Measurements from ENCODE around the gene METAP1. TPM values are rescaled to one million over a fixed set of nuclear protein-coding genes. Genes with fewer than 3 reads are reported as not detected.
A peak's percentile ranks its signal among the peaks of the same experiment; 100 is the strongest.
"Not testable (repeated sequence)": the region's sequence is repeated elsewhere in the genome, so short reads cannot be mapped to it uniquely, and the experiment has no call there.

Gene METAP1
- total RNA-seq, 1 donor from 2014 or later = 32.4 TPM

DNA sequence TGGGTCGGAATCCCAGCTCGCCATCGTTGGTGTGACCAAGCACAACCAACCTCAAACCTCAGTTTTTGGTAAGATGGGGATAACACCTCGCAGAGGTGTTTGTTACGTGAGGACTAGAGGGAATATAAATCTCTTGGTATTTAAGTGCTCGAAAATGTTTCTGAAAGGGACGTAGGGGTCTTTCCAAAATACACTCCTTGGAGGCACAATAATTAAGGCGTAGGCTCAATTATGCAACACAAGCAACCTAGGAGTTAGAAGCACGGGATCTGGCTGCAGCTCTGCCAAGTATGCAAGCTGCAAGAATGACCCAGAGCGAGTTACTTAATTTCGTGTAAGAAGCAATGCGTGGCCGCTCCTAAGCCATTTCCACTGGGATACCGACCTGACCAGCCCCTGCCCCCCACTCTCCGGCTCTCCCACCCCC lies 92.5 kb downstream of the METAP1 start:
- H3K36me3 ChIP-seq = peaks cover 0 to 14% of the 10 kb centered on the region in 2 donors
- peaks cover 42% of the 10 kb centered on the region for H3K4me1 ChIP-seq
- H3K9me3 ChIP-seq = no peaks in the 10 kb centered on the region
- peak overlapping the region; percentile 78 to 88 for H3K4me3 ChIP-seq
- H3K27ac ChIP-seq = peak overlapping the region; percentile 93
- peak in 1 of 2 donors; percentile 94 for DNase-seq (ENCODE audit: extremely low spot score in 2 of 2)
- H3K27me3 ChIP-seq = no peaks in the 10 kb centered on the region
- TF ChIP-seq POLR2A (IDR thresholded peaks at IDR 0.05) = no peak
- TF ChIP-seq POLR2AphosphoS5 (IDR thresholded peaks at IDR 0.05; ENCODE audit: insufficient read depth in 1 of 2, low read depth in 1 of 2) = peak in 1 of 2 donors; percentile 79
- intact Hi-C loops (cut with DNase I) = no loop called here

DNA sequence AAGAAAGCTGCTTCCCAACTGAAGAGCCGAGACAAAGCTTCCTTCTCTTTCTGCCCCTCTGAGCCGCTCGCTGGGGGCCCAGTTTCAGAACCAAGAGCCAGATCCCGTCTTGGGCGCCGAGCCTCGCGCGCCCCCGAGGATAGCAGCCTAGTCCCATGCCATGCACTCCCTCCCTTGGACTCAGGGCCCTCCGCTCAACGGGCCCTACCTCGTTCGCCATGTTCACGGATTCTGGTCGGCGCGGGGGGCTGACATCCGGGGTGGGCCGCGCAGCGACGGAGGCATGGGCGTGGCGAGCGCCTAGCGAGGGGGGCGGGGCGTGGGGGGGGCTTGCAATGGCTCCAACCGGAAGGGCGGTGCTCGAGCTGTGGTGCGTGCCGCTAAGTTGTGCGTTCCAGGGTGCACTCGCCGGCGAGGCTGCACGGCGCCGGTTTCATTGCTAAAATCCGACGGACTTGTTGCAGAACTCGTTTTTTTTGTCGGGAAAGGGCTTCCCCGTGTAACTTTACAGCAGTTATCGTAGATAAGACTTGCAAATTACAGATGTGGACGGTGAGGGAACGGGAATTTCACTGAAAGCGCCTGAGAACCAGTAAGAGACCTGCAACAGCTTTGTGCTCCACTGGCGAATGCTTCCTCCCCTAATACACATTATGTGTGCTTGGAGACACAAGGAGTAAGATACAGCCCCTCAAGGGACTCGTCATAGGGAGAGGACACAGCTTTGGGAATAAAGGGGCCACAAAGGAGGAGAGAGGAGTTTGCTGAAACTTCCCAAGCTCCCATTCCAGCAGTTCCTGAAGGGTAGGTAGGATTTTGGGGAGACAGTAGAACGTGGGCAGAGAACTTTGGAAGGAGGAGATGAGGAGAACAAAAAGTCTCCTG lies 93.2 kb downstream of the METAP1 start, which contains the start of gene ADH5:
ADH5 (minus strand) TSS at position 308 of the 885 bp plus-strand sequence; CDS start at position 220, 88 bp downstream.
- Histone ChIP-seq H3K4me3 (peak within 1 kb of the TSS; percentile 78 to 88), H3K9me3 (no peaks in the 10 kb centered on the region), H3K27me3 (no peaks in the 10 kb centered on the region), H3K4me1 (peaks cover 41% of the 10 kb centered on the region), H3K27ac (peak within 1 kb of the TSS; percentile 93), H3K36me3 (peaks cover 0 to 9% of the 10 kb centered on the region in 2 donors)
- peak in 1 of 2 donors; percentile 78 for TF ChIP-seq POLR2A (IDR thresholded peaks at IDR 0.05)
- TF ChIP-seq POLR2AphosphoS5 (IDR thresholded peaks at IDR 0.05; ENCODE audit: insufficient read depth in 1 of 2, low read depth in 1 of 2) = peak in 1 of 2 donors; percentile 87
- no peak for TF ChIP-seq CTCF (IDR thresholded peaks at IDR 0.05)
- intact Hi-C loops (cut with DNase I) = no loop called here
- peak in 1 of 2 donors; percentile 94 for DNase-seq (ENCODE audit: extremely low spot score in 2 of 2)

- DNase-seq (ENCODE audit: extremely low spot score in 2 of 2) = no peak
- TF ChIP-seq POLR2AphosphoS5 (IDR thresholded peaks at IDR 0.05; ENCODE audit: insufficient read depth in 1 of 2, low read depth in 1 of 2) (no peak), POLR2A (IDR thresholded peaks at IDR 0.05) (no peak), CTCF (IDR thresholded peaks at IDR 0.05) (no peak)
- H3K9me3 ChIP-seq = no peaks in the 10 kb centered on the region
- peaks cover 31% of the 10 kb centered on the region for H3K4me1 ChIP-seq
- H3K27ac ChIP-seq = peak overlapping the region; percentile 93
- H3K4me3 ChIP-seq = peak overlapping the region; percentile 6 to 88
- intact Hi-C loops (cut with DNase I) = no loop called here
- H3K27me3 ChIP-seq = no peaks in the 10 kb centered on the region
- no peaks in the 10 kb centered on the region for H3K36me3 ChIP-seq
Observed at GRCh38 chr4:99090481-99091215, 95.1 kb downstream of the METAP1 start.

- H3K4me1 ChIP-seq = peaks cover 28% of the 10 kb centered on the region
- no peaks in the 10 kb centered on the region for H3K9me3 ChIP-seq
- peak overlapping the region in 1 of 2 donors; percentile 88 for H3K4me3 ChIP-seq
- DNase-seq (ENCODE audit: extremely low spot score in 2 of 2) = no peak
- intact Hi-C loops (cut with DNase I) = no loop called here
- no peaks in the 10 kb centered on the region for H3K36me3 ChIP-seq
- no peak for TF ChIP-seq CTCF (IDR thresholded peaks at IDR 0.05)
- TF ChIP-seq POLR2A (IDR thresholded peaks at IDR 0.05) = no peak
- no peak for TF ChIP-seq POLR2AphosphoS5 (IDR thresholded peaks at IDR 0.05; ENCODE audit: insufficient read depth in 1 of 2, low read depth in 1 of 2)
- peak overlapping the region; percentile 93 for H3K27ac ChIP-seq
- no peaks in the 10 kb centered on the region for H3K27me3 ChIP-seq
Observed at GRCh38 chr4:99091216-99091575, 95.7 kb downstream of the METAP1 start.

DNA sequence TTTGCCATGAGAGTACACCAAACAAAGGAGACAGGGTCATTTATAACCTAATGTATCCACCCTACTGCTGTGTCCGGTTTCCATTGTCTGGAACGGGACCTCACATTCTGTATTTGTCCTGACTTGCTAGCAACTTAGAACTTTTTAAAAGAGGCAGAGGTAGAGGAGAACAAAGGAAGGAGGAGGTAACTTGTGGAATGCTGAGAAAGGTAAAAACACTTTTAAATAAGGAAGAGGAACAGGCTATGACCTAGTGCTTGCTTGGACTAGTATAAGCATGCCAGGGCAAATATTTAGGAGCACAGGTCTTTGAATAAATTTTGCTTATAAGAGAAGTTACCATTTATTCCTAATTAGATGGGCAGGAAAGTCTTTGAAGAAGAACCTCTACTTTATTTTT lies 96.3 kb downstream of the METAP1 start:
- not testable (repeated sequence) for H3K27me3 ChIP-seq; H3K27ac ChIP-seq; H3K36me3 ChIP-seq; DNase-seq (ENCODE audit: extremely low spot score in 2 of 2); H3K4me3 ChIP-seq; H3K9me3 ChIP-seq
- peaks cover 24% of the 10 kb centered on the region for H3K4me1 ChIP-seq
- intact Hi-C loops (cut with DNase I) = loop anchor here (2.0 kb wide), 1 partner anchor 31 kb away; no protein-coding TSS in a partner anchor

Measured in vagina (tissue), 2 donors.